NAMALWA (cell line): ENCODE data around the gene RNGTT.
"Not testable (repeated sequence)": the region's sequence is repeated elsewhere in the genome, so short reads cannot be mapped to it uniquely, and the experiment has no call there.

Experiments used
- DNase-seq: peaks from one replicate; pipeline ENCODE4 v3.0.0-alpha.2; 2015; ENCODE audit warnings: low spot score

The RNGTT gene

GRCh38 chr6:88963139-88964090, at the start of gene RNGTT:
Gene RNGTT (minus strand): TSS chr6:88963618. CDS start chr6:88963409, 209 bp downstream.
- peak; percentile 98 for DNase-seq

GRCh38 chr6:89011436-89011835, 48.0 kb upstream of the RNGTT start:
- DNase-seq, result no peak

DNA sequence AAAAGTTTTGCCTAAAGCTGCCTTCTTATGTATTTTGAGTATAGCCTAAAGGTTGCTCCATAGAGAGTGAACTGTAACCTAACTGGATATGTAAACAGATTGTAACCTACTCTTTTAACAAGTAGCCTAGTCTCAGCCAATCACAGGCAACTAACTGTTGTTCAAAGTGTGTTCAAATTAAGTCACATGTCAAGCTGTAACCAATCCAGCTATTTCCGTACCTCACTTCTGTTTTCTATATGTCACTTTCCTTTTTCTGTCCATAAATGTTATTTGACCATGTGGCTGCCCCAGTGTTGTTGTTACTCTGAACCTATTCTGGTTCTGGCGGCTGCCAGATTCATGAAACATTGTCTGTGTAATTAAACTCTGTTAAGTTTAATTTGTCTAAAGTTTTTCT, 47.4 kb upstream of the RNGTT start:
- peak; percentile 8 for DNase-seq

DNA sequence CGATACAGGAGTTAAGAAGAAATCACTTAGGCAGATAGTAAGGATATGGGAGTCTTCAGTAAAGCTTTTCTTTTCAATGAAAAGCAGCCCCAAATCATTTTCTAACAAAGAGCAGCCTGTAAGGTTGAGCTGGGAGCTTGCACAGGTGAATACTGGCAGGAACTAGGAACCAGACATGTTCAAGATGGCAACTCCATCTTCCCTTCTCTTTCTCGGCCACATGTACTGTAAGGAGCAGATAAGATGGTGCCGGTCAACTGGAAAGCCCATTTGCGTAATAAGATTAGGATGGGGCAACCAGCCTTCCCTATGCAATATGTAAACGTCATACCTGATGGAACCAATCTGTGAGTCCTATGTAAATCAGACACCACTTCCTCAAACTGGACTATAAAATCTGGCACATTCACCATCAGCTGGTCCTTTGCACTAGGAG, 46.2 kb upstream of the RNGTT start:
- DNase-seq, result peak; percentile 11

- DNase-seq, result no peak
Measured at GRCh38 chr6:89008815-89009374, 45.5 kb upstream of the RNGTT start.

DNA sequence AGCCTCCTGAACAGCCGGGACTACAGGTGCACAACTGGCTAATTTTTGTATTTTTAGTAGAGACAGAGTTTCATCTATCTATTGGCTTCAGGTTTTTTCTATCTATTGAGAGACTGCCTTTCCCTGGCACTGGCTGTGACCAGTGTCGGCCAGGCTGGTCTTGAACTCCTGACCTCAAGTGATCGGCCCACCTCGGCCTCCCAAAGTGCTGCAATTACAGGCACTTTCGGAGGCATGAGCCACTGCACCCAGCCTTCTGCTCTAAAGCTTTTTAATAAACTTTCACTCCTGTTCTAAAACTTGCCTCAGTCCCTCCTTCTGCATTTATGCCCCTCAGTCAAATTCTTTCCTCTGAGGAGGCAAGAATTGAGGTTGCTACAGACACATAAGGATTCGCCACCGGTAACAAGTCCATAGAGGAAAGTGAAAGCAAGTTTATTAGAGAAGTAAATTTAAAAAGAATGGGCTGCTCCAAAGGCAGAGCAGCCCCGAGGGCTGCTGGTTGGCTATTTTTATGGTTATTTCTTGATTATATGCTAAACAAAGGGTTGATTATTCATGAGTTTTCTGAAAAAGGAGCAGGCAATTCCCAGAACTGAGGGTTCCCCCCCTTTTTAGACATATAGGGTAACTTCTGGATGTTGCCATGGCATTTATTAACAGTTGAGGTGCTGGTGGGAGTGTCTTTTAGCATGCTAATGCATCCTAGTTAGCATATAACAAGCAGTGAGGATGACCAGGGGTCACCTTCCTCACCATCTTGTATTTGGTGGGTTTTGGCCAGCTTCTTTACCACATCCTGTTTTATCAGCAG, 44.8 kb upstream of the RNGTT start:
- DNase-seq, result no peak

DNA sequence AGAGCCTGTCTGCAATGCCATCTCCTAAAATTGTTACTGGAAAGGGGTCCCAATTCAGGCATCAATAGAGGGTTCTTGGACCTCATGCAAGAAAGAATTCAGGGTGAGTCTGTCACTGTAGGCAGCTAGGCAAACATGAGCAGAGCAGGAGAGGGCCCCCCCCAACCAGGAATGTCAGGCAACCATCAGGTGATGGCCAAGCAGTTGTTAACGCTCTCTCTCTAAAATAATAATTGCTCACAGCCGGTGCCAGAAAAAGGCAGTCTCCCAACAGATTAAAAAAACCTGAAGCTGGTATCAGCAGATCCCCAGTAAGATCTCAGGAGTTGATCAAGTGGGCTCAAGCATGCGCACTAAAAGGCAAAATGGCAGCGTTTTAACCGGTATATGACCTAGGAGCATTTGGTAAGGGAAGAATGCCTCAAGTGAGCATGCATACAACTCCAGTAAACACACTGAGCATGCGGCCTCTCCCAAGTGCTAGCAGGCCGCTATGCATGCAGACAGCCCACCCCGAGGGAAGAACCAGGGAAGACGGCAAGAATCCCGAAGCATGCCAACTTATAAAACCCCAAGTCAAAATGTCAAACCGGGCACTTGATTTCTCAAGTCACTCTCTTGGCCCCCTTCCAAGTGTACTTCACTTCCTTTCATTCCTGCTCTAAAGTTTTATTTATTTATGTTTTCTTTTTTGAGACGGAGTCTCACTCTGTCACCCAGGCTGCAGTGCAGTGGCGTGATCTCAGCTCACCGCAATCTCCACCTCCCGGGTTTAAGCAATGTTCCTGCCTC, 44.0 kb upstream of the RNGTT start:
- DNase-seq, result no peak

DNA sequence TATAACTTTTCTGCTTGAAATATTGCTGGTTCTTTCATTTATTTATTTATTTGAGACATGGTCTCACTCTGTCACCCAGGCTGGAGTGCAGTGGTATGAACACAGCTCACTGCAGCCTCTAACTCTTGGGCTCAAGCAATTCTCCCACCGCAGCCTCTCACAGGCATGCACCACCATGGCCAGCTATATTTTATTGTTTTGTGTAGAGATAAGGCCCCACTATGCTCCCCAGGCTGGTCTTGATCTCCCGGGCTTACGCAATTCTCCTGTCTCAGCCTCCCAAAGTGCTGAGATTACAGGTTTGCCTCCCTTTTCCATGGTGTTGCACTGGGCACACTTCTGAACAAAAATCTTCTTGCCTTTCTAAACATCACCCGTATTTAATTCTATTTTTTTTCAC, 39.1 kb upstream of the RNGTT start:
- no peak for DNase-seq

DNA sequence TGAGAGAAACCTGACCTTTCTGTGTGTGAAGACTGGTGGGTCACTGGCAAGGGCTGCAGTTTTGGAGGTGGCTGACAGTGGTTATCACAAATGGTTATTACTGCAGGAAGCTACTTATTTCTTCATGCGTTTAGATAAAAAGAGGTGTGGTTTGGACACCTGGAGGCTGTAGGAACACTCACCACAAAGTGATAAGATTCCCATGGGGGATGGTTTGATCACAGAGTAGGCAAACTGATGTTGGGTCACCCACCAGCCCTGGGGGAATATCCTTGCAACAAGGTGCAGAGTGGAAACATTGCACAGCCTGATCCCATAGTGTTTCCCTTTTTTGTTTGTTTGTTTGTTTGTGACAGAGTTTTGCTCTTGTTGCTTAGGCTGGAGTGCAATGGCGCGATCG, 33.9 kb upstream of the RNGTT start:
- peak; percentile 28 for DNase-seq

DNA sequence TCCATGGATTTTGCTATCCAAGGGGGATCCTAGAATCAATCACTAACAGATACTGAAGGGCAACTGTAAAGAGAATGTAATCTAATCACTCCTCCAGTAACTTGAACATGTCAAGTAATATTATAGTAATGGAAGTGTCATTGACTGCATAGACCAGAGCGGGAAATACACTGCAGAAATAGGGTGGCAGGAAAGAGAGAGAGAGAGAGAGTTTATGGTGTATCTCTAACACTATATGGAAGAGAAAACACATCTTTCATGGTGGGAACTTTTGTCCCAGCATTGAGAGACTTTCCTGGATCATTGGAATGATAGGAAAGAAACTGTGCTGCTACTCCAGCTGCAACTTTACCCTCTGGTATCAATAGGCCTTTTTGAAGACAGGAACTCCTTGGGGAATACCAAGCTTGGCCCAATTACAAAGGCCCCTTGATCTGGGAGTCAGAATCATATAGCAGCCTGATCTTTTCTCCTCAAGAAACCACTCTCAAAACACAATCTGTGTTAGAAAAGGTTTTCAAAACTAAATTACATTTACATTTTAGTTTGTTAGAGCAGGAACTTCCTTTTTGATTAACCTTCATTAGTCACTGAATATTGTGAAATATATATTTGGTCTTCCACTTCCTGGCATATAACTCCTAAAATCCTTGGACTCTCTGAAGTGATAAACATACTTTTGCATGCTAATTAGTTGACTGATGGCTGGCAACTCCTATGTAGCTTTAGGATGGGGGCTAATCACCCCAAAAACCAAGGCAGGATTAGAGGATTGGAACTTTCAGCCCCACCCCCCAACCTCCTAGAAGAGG, 29.5 kb upstream of the RNGTT start:
- DNase-seq, result no peak

DNA sequence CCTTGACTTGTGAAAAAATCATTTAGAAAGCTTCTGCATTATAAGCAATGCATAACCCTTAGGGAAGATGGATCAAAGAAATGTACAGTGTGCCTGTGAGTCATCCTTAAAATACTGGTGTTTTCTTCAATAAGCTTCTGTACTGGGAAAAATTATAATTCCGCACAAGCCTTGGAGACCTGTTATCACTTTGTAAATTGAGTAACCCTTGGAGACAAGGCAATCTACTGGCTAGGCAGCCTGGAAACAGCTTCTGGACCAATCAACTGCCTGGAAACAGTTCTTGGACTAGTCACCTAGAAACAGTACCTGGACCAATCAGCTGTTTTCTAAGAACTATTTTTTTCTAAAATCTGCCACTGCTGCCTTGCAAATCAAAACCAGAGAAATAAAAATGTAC, 25.8 kb upstream of the RNGTT start:
- no peak for DNase-seq

DNA sequence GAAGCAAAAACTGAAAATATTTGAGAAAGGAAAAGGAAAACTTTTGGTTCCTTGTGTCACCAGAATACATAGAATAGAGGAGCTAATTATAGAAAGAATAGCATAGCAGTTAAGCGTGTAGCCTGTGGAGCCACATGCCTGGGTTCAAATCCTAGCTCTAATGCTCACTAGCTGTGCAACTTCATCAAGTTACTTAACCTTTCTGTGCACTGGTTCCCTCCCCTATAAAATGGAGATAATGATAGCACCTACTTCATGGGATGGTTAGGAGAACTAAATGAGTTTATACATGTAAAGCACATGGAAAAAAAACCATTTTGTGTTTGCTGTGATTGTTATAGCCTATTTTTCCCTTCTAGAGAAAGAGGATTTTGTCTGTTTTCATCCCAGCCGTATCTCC, 24.5 kb upstream of the RNGTT start:
- DNase-seq, result no peak

DNA sequence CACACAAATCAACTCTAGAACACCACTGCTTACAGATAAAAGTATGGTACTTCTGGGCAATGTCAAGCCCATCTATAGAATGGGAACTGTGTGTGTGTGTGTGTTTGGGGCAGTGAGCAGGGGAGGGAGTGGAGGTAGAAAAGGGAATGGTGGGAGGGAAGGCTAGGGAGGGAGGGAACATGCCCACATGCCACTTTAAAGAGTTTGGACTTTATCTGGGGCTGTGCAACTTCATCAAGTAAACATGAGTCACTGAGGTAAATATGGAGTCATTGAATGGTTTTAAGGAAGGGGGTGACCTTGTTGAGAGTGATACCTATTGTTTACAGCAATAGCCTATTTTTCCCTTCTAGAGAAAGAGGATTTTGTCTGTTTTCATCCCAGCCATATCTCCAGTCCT, 22.5 kb upstream of the RNGTT start:
- no peak for DNase-seq

DNA sequence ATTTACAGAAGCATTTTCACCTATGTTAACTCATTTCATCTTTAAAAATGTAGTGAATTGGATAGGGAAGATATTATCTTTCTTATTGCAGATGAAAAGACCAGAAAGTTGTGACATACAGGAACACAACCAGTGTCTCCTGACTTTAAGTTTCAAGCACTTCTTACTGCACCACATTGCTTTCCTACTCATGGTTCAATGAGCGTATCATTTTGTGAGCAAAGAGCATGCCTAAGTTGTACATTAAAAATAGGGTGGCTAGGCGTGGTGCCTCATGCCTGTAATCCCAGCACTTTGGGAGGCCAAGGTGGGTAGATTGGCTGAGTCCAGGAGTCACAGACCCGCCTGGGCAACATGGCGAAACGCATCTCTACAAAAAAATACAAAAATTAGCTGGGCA, 21.2 kb upstream of the RNGTT start:
- no peak for DNase-seq

GRCh38 chr6:88984152-88984551, 20.7 kb upstream of the RNGTT start:
- DNase-seq, result no peak

DNA sequence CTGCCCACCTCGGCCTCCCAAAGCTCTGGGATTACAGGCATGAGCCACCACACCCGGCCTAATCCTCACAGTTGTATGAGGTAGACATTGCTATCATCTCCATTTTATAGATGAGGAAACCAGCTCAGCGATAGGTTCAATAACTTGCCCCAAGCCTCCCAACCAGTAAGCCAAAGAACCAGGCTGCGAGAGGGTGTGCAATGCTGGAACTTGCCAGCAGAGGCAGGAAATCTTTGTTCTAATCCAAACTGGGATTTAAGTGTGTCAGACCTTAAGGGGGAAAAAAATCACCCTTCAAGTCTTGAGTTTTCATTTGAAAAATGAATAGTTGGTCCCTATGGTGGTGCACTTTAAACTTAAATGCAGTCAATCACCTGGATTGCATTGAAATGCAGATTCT, 20.1 kb upstream of the RNGTT start:
- peak; percentile 29 for DNase-seq

DNA sequence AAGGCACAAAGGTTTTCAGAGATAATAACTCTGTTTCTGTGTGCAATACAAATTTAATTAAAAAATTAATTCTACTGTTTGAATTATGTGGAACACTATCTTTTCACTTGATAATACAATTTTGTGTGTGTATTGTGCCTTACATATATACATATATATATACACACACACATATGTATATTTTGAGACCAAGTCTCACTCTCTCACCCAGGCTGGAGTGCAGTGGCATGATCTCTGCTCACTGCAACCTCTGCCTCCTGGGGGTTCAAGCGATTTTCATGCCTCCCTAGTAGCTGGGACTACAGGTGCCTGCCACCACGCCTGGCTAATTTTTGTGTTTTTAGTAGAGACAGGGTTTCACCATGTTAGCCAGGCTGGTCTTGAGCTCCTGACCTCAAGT, 19.7 kb upstream of the RNGTT start:
- not testable (repeated sequence) for DNase-seq

GRCh38 chr6:88982720-88983119, 19.3 kb upstream of the RNGTT start:
- DNase-seq, result peak; percentile 80

DNA sequence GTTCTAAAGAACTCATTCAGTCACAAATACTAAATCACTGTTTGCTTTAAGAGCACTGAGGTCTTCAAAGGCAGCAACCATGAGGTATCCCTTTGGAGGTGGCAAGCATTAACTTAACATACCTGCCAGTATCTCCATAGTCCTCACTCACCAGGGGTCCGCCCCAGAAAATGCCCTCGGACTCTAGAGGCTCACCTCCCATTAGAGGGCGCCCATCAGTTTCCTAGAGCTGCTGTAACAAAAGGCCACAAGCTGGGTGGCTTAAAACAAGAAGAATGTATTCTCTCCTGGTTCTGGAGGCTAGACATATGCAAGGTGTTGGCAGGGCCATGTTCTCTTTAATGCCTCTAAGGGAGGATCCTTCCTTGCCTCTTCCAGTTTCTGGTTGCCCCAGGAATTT, 12.0 kb upstream of the RNGTT start:
- DNase-seq, result peak; percentile 26

DNA sequence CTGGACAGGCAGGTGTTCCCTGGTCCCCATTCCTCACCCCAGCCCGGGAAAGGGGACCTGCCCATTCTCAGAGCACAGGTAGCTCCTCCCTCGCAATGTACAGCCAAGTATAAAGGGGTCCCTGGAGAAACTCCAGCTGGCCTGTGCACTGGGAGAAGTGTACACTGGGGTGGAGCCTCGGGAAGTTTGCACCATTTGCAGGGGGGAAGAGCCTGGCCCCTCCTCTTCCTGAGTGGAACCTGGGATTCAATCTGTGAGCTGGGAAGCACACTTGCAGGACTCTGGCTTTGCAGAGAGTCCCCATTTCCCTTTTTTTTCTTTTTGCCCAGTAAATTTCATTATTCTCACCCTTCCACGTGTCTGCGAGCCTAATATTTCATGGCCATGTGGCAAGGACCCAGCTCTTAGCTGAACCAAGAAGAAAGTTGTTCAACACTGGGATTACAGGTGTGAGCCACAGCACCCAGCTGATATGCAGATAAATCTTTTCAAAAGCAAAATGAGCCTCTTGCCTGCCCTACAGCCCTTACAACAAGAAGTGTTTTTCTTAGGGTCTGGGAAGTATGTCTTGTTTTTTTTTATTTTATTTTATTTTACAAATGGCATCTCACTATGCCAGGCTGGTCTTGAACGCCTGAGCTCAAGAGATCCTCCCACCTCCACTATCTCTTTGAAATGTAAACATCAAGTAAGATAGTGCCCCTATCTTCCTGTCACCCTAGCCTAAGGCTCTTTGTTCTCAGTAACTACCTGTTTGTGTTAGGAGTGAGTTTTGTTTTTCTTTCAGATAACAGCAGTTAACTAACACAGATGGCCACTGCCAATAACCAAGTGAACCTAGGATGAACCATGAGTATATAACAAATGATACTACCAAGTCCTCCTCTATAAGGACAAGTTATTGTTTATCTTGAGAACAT, 9.3 kb upstream of the RNGTT start:
- DNase-seq, result no peak
